Panc1 (cell line): ENCODE measurements around the gene CACNA1G.

ENCODE experiments used
- TF ChIP-seq, protein P1 (sequence below), 2 experiments: IDR thresholded peaks; 2 replicates each; pipeline ENCODE4 v1.6.1; 2011 to 2012; ENCODE audit warnings: low read depth in 2 of 2, control low read depth in 1 of 2, low read length in 1 of 2, mild to moderate bottlenecking in 1 of 2, moderate library complexity in 1 of 2; ENCODE audit not compliant: insufficient read depth in 1 of 2
- TF ChIP-seq, protein P2 (sequence below): fragments of 450-650 bp; IDR thresholded peaks from 2 replicates; pipeline ENCODE4 v1.5.1; 2017; ENCODE audit warnings: mild to moderate bottlenecking

DNA sequence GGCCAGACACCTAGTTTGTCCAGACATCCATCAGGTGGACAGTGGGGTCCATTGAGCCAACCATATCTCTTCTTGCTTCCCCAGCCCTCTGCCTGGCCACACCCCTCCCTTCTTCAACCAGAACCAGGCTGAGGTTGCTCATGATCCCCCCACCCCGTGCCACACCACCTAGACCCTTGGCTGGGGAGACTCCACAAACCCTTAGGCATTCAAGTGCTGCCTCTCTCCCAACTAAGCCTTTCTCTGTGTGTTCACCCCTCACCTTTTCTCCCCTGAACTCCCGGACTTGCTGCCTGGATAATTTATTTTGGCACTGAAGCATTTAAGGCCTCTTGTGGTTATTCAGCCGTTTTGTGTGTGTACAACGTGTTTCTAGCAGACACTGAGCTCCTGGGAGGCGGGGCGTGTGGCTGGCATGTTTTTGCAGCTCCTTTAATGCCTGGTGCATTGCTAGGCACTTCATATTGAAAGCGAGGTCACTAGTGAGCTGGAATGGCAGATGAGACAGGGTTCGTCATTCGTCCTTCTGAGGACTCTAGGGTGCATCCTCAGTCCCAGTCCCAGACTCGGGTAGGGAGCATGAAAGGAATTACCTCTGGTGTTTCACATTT lies 28.7 kb downstream of the CACNA1G start:
- TF ChIP-seq, protein P1, sequence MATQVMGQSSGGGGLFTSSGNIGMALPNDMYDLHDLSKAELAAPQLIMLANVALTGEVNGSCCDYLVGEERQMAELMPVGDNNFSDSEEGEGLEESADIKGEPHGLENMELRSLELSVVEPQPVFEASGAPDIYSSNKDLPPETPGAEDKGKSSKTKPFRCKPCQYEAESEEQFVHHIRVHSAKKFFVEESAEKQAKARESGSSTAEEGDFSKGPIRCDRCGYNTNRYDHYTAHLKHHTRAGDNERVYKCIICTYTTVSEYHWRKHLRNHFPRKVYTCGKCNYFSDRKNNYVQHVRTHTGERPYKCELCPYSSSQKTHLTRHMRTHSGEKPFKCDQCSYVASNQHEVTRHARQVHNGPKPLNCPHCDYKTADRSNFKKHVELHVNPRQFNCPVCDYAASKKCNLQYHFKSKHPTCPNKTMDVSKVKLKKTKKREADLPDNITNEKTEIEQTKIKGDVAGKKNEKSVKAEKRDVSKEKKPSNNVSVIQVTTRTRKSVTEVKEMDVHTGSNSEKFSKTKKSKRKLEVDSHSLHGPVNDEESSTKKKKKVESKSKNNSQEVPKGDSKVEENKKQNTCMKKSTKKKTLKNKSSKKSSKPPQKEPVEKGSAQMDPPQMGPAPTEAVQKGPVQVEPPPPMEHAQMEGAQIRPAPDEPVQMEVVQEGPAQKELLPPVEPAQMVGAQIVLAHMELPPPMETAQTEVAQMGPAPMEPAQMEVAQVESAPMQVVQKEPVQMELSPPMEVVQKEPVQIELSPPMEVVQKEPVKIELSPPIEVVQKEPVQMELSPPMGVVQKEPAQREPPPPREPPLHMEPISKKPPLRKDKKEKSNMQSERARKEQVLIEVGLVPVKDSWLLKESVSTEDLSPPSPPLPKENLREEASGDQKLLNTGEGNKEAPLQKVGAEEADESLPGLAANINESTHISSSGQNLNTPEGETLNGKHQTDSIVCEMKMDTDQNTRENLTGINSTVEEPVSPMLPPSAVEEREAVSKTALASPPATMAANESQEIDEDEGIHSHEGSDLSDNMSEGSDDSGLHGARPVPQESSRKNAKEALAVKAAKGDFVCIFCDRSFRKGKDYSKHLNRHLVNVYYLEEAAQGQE (IDR thresholded peaks at IDR 0.05; ENCODE audit: insufficient read depth in 1 of 2, low read depth in 2 of 2, low read length in 1 of 2): no peak
- TF ChIP-seq, protein P2, sequence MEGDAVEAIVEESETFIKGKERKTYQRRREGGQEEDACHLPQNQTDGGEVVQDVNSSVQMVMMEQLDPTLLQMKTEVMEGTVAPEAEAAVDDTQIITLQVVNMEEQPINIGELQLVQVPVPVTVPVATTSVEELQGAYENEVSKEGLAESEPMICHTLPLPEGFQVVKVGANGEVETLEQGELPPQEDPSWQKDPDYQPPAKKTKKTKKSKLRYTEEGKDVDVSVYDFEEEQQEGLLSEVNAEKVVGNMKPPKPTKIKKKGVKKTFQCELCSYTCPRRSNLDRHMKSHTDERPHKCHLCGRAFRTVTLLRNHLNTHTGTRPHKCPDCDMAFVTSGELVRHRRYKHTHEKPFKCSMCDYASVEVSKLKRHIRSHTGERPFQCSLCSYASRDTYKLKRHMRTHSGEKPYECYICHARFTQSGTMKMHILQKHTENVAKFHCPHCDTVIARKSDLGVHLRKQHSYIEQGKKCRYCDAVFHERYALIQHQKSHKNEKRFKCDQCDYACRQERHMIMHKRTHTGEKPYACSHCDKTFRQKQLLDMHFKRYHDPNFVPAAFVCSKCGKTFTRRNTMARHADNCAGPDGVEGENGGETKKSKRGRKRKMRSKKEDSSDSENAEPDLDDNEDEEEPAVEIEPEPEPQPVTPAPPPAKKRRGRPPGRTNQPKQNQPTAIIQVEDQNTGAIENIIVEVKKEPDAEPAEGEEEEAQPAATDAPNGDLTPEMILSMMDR: no peak
